K562 (cell line): Measurements from ENCODE around the gene OTULIN. TPM values are rescaled to one million over a fixed set of nuclear protein-coding genes. Genes with fewer than 3 reads are reported as not detected.

Experiments used
- ATAC-seq: fragments of 200-7000 bp; cut with Tn5 transposase; 3 replicates; pipeline ENCODE4 v1.9.1; 2020; ENCODE audit warnings: moderate library complexity
- BruUV-seq: library from RNA; stranded (reverse); fragments of 400-500 nt; replicated peaks from 2 replicates; lab custom pipeline; 2021; lab: Mats Ljungman, UMichigan
- CTCF ChIA-PET: fragments of 300-600 bp; formaldehyde crosslinking; extraction: SDS; loops from one replicate; lab custom pipeline; 2021; ENCODE audit warnings: low intra/inter-chr PET ratio; lab: Yijun Ruan, JAX
- POLR2A ChIA-PET: fragments of 300-600, 350-650 bp; sonication (Branson Sonifier 250); formaldehyde crosslinking; extraction: SDS; loops from one replicate; lab custom pipeline; 2021; ENCODE audit warnings: antibody characterized with exemption, inconsistent platforms; lab: Yijun Ruan, JAX
- DNase-seq, 4 experiments: peaks; one replicate each; pipeline versions ENCODE4 v3.0.0 to v3.0.0-alpha.2; 2011 to 2018; ENCODE audit warnings: low spot score in 3 of 4, mixed read lengths in 3 of 4; ENCODE audit errors: extremely low read depth in 1 of 4
- FAIRE-seq: peaks from 2 replicates; lab custom pipeline; 2011; peaks lifted over from hg19 to GRCh38; lab: Jason Lieb, UNC
- H2AFZ ChIP-seq: 2 replicates; pipeline ENCODE4 v1.6.0; 2011; ENCODE audit warnings: low read depth, low read length, control low read depth, inconsistent platforms
- H3K27ac ChIP-seq: fragments of 200-600 bp; 3 replicates; pipeline ENCODE4 v1.8.0; 2011; ENCODE audit warnings: low read depth, mild to moderate bottlenecking, control low read depth, inconsistent platforms, low read length, moderate library complexity, mixed read lengths; ENCODE audit errors: extremely low read depth
- H3K27me3 ChIP-seq, 2 experiments: fragments of 300-600 bp in 1 of 2; 2 replicates in 1 of 2; 3 replicates in 1 of 2; pipeline versions ENCODE4 v1.6.0 to v1.8.0; 2011; ENCODE audit warnings: inconsistent platforms in 2 of 2, low read length in 2 of 2, mild to moderate bottlenecking in 1 of 2, mixed read lengths in 1 of 2, moderate library complexity in 1 of 2; ENCODE audit not compliant: control insufficient read depth in 2 of 2, insufficient read depth in 2 of 2
- H3K36me3 ChIP-seq: fragments of 300-600 bp; 3 replicates; pipeline ENCODE4 v1.8.0; 2011; ENCODE audit warnings: mild to moderate bottlenecking, low read length, inconsistent platforms; ENCODE audit not compliant: control insufficient read depth, insufficient read depth
- H3K4me1 ChIP-seq, 2 experiments: fragments of 200-600 bp in 1 of 2; replicated peaks in 1 of 2; 2 replicates in 1 of 2; 3 replicates in 1 of 2; pipeline versions ENCODE4 v1.5.1 to v1.8.0; 2011; ENCODE audit warnings: inconsistent platforms in 2 of 2, low read length in 2 of 2, mild to moderate bottlenecking in 1 of 2, mixed read lengths in 1 of 2, moderate library complexity in 1 of 2; ENCODE audit not compliant: control insufficient read depth in 2 of 2, insufficient read depth in 2 of 2
- H3K4me2 ChIP-seq: 2 replicates; pipeline ENCODE4 v1.6.1; 2011; ENCODE audit warnings: low read length, control low read depth, inconsistent platforms, mixed read lengths; ENCODE audit not compliant: insufficient read depth
- H3K4me3 ChIP-seq: fragments of 200-600 bp; sonication (generic), shearing (Covaris generic); 2 replicates; pipeline ENCODE4 v1.5.1; 2016; ENCODE audit warnings: control low read depth, inconsistent platforms
- H3K79me2 ChIP-seq: fragments of 200-600 bp; 3 replicates; pipeline ENCODE4 v1.8.0; 2011; ENCODE audit warnings: low read length, inconsistent platforms; ENCODE audit not compliant: control insufficient read depth, insufficient read depth
- H3K9ac ChIP-seq, 2 experiments: 2 replicates each; pipeline versions ENCODE4 v1.6.0 to v1.6.1; 2011; ENCODE audit warnings: low read depth in 2 of 2, low read length in 2 of 2, control low read depth in 1 of 2, inconsistent platforms in 1 of 2, mild to moderate bottlenecking in 1 of 2, mixed read lengths in 1 of 2; ENCODE audit not compliant: insufficient read depth in 1 of 2
- H3K9me1 ChIP-seq: one replicate; pipeline ENCODE4 v1.6.0; 2011; ENCODE audit warnings: inconsistent platforms, mild to moderate bottlenecking, low read length, moderate library complexity; ENCODE audit not compliant: control insufficient read depth, insufficient read depth
- H3K9me3 ChIP-seq: replicated peaks from 2 replicates; pipeline ENCODE4 v1.5.1; 2011; ENCODE audit warnings: low read depth, low read length, inconsistent platforms; ENCODE audit not compliant: control insufficient read depth, insufficient read depth
- H4K20me1 ChIP-seq: replicated peaks from 2 replicates; pipeline ENCODE4 v1.6.1; 2011; ENCODE audit warnings: low read length, inconsistent platforms, mixed read lengths; ENCODE audit not compliant: control insufficient read depth, insufficient read depth
- HCFC1 ChIP-seq: IDR thresholded peaks from 2 replicates; pipeline ENCODE4 v1.6.1; 2012; ENCODE audit warnings: low read depth, low read length, improper control_type of control experiment
- MAFF ChIP-seq: IDR thresholded peaks from 2 replicates; pipeline ENCODE4 v1.6.1; 2012; ENCODE audit warnings: low read length, improper control_type of control experiment
- MEIS2 ChIP-seq: fragments of 450-650 bp; IDR thresholded peaks from 2 replicates; pipeline ENCODE4 v1.6.1; 2014; ENCODE audit warnings: mild to moderate bottlenecking; ENCODE audit not compliant: partially characterized antibody
- WGBS: fragments of 100-300 bp; shearing (Covaris generic); methylation state at CpG from one replicate; pipeline ENCODE4 v1.1.6; 2016; ENCODE audit warnings: low coverage, mixed read lengths; ENCODE audit not compliant: insufficient coverage; ENCODE audit errors: missing lambda C conversion rate; 5-methylcytosine and 5-hydroxymethylcytosine counted together
- in situ Hi-C: fragments of 300-500 bp; cut with MboI; formaldehyde crosslinking; loops from 4 replicates; pipeline ENCODE4 v1.15.0; 2018; ENCODE audit warnings: inconsistent platforms, mixed read lengths
- intact Hi-C: fragments of 100-400 bp; cut with micrococcal nuclease; formaldehyde crosslinking; loops from 2 replicates; pipeline ENCODE4 v1.14.2; 2022
- polyA plus RNA-seq, 8 experiments: library from polyadenylated mRNA; depleted of rRNA in 4 of 8; stranded (reverse) in 5 of 8; unstranded in 3 of 8; fragments of >200 nt; fragmentation: Nextera tagmentation in 2 of 8; fragmentation: Illumina TruSeq in 1 of 8; extraction: Ambion mirVana in 2 of 8; extraction: Trizol in 1 of 8; gene quantifications; 2 replicates each; pipeline versions ENCODE4 v1.2.1 to v1.2.3, GENCODE V29; 2011 to 2014; ENCODE audit warnings: inconsistent platforms in 1 of 8, missing spikeins in 1 of 8
- total RNA-seq, 7 experiments: library from RNA; depleted of rRNA in 6 of 7; stranded (reverse); fragments of >200 nt in 6 of 7; fragmentation: Illumina TruSeq in 2 of 7; extraction: Trizol in 2 of 7; gene quantifications; 2 replicates each; pipeline versions ENCODE4 v1.2.1 to v1.2.3, GENCODE V29; 2011 to 2021; ENCODE audit warnings: low replicate concordance in 1 of 7
- TF ChIP-seq, protein P1 (sequence below): fragments of 200-600 bp; sonication (generic); IDR thresholded peaks from one replicate; pipeline ENCODE4 v1.6.1; 2012; ENCODE audit warnings: mild to moderate bottlenecking, low read depth, low read length, inconsistent platforms
- TF ChIP-seq, protein P2 (sequence below): fragments of 250-450 bp; sonication (Bioruptor Pico); IDR thresholded peaks from 2 replicates; pipeline ENCODE4 v1.5.0; 2020; ENCODE audit warnings: mild to moderate bottlenecking
- TF ChIP-seq, protein P3 (sequence below): sonication (generic); formaldehyde crosslinking; IDR thresholded peaks from 2 replicates; pipeline ENCODE4 v1.8.1; 2022; ENCODE audit warnings: missing genetic modification reagents
- TF ChIP-seq, protein P4 (sequence below): fragments of 450-650 bp; IDR thresholded peaks from 2 replicates; pipeline ENCODE4 v1.6.1; 2016

Gene OTULIN
- total and polyA plus RNA-seq, 9 of the 15 experiments (the other 6 are each of a cell fraction or from before 2014, with no cell fraction given): 3.3 to 33.6 (median 20.1) TPM

DNA sequence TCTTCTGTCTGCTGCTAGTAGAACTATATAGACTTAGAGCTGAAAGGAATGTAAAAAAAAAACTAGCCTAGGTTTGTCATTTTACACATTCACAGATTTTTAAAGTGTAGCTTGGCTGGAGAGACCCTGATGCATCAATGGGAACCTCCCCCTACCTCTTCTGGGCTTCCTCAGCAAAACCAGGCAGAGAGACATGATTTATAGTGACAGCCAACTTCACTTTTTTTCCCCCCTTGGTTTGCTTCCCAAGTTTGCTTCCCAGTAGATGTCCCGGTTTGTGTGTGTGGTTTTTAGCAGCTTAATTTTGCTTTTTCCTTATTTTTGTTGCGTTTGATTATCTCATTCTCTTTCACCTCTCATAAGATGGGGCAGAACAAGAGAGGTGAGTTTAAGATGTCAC lies 1.8 kb downstream of the OTULIN start:
- ChIA-PET CTCF (no interaction called here), POLR2A (interaction anchor here (0.5 to 1.6 kb wide), 2 partner anchors 9 to 10 kb away, joined by 3 to 4 read pairs; no protein-coding TSS in a partner anchor)
- intact Hi-C loops: no loop called here
- FAIRE-seq: no peak
- no peak overlapping the region for H3K27ac ChIP-seq
- H2AFZ ChIP-seq: no peak overlapping the region
- no peak for ATAC-seq
- peaks cover 79% of the 10 kb centered on the region for H3K79me2 ChIP-seq
- H3K4me3 ChIP-seq: no peak overlapping the region; the same call in 1 of the 2 replicates
- peaks cover 19 to 24% of the 10 kb centered on the region in 2 experiments for H3K4me1 ChIP-seq
- no peaks in the 10 kb centered on the region for H3K27me3 ChIP-seq
- peak overlapping the region; percentile 79 for H3K4me2 ChIP-seq
- peaks cover 17% of the 10 kb centered on the region; the same call in 1 of the 3 replicates for H3K36me3 ChIP-seq
- WGBS: 25% methylated on average over 2 of the region's 2 CpGs
- H3K9me3 ChIP-seq: no peaks in the 10 kb centered on the region
- no peaks in the 10 kb centered on the region for H3K9me1 ChIP-seq
- no peak overlapping the region for H3K9ac ChIP-seq
- H4K20me1 ChIP-seq: peaks cover 9% of the 10 kb centered on the region; the same call in 1 of the 2 replicates
- BruUV-seq: no TSS peak
- DNase-seq: no peak
- in situ Hi-C loops: loop anchor here (10.0 kb wide), 1 partner anchor 662 kb away; no protein-coding TSS in a partner anchor
- TF ChIP-seq MAFF (no peak), HCFC1 (no peak), MEIS2 (peak; percentile 94)
- TF ChIP-seq, protein P1, sequence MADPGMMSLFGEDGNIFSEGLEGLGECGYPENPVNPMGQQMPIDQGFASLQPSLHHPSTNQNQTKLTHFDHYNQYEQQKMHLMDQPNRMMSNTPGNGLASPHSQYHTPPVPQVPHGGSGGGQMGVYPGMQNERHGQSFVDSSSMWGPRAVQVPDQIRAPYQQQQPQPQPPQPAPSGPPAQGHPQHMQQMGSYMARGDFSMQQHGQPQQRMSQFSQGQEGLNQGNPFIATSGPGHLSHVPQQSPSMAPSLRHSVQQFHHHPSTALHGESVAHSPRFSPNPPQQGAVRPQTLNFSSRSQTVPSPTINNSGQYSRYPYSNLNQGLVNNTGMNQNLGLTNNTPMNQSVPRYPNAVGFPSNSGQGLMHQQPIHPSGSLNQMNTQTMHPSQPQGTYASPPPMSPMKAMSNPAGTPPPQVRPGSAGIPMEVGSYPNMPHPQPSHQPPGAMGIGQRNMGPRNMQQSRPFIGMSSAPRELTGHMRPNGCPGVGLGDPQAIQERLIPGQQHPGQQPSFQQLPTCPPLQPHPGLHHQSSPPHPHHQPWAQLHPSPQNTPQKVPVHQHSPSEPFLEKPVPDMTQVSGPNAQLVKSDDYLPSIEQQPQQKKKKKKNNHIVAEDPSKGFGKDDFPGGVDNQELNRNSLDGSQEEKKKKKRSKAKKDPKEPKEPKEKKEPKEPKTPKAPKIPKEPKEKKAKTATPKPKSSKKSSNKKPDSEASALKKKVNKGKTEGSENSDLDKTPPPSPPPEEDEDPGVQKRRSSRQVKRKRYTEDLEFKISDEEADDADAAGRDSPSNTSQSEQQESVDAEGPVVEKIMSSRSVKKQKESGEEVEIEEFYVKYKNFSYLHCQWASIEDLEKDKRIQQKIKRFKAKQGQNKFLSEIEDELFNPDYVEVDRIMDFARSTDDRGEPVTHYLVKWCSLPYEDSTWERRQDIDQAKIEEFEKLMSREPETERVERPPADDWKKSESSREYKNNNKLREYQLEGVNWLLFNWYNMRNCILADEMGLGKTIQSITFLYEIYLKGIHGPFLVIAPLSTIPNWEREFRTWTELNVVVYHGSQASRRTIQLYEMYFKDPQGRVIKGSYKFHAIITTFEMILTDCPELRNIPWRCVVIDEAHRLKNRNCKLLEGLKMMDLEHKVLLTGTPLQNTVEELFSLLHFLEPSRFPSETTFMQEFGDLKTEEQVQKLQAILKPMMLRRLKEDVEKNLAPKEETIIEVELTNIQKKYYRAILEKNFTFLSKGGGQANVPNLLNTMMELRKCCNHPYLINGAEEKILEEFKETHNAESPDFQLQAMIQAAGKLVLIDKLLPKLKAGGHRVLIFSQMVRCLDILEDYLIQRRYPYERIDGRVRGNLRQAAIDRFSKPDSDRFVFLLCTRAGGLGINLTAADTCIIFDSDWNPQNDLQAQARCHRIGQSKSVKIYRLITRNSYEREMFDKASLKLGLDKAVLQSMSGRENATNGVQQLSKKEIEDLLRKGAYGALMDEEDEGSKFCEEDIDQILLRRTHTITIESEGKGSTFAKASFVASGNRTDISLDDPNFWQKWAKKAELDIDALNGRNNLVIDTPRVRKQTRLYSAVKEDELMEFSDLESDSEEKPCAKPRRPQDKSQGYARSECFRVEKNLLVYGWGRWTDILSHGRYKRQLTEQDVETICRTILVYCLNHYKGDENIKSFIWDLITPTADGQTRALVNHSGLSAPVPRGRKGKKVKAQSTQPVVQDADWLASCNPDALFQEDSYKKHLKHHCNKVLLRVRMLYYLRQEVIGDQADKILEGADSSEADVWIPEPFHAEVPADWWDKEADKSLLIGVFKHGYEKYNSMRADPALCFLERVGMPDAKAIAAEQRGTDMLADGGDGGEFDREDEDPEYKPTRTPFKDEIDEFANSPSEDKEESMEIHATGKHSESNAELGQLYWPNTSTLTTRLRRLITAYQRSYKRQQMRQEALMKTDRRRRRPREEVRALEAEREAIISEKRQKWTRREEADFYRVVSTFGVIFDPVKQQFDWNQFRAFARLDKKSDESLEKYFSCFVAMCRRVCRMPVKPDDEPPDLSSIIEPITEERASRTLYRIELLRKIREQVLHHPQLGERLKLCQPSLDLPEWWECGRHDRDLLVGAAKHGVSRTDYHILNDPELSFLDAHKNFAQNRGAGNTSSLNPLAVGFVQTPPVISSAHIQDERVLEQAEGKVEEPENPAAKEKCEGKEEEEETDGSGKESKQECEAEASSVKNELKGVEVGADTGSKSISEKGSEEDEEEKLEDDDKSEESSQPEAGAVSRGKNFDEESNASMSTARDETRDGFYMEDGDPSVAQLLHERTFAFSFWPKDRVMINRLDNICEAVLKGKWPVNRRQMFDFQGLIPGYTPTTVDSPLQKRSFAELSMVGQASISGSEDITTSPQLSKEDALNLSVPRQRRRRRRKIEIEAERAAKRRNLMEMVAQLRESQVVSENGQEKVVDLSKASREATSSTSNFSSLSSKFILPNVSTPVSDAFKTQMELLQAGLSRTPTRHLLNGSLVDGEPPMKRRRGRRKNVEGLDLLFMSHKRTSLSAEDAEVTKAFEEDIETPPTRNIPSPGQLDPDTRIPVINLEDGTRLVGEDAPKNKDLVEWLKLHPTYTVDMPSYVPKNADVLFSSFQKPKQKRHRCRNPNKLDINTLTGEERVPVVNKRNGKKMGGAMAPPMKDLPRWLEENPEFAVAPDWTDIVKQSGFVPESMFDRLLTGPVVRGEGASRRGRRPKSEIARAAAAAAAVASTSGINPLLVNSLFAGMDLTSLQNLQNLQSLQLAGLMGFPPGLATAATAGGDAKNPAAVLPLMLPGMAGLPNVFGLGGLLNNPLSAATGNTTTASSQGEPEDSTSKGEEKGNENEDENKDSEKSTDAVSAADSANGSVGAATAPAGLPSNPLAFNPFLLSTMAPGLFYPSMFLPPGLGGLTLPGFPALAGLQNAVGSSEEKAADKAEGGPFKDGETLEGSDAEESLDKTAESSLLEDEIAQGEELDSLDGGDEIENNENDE: no peak
- TF ChIP-seq, protein P2, sequence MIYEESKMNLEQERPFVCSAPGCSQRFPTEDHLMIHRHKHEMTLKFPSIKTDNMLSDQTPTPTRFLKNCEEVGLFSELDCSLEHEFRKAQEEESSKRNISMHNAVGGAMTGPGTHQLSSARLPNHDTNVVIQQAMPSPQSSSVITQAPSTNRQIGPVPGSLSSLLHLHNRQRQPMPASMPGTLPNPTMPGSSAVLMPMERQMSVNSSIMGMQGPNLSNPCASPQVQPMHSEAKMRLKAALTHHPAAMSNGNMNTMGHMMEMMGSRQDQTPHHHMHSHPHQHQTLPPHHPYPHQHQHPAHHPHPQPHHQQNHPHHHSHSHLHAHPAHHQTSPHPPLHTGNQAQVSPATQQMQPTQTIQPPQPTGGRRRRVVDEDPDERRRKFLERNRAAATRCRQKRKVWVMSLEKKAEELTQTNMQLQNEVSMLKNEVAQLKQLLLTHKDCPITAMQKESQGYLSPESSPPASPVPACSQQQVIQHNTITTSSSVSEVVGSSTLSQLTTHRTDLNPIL (CRISPR knock-in tag): no peak
- TF ChIP-seq, protein P3, sequence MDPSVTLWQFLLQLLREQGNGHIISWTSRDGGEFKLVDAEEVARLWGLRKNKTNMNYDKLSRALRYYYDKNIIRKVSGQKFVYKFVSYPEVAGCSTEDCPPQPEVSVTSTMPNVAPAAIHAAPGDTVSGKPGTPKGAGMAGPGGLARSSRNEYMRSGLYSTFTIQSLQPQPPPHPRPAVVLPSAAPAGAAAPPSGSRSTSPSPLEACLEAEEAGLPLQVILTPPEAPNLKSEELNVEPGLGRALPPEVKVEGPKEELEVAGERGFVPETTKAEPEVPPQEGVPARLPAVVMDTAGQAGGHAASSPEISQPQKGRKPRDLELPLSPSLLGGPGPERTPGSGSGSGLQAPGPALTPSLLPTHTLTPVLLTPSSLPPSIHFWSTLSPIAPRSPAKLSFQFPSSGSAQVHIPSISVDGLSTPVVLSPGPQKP: no peak
- TF ChIP-seq, protein P4, sequence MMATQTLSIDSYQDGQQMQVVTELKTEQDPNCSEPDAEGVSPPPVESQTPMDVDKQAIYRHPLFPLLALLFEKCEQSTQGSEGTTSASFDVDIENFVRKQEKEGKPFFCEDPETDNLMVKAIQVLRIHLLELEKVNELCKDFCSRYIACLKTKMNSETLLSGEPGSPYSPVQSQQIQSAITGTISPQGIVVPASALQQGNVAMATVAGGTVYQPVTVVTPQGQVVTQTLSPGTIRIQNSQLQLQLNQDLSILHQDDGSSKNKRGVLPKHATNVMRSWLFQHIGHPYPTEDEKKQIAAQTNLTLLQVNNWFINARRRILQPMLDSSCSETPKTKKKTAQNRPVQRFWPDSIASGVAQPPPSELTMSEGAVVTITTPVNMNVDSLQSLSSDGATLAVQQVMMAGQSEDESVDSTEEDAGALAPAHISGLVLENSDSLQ: peak; percentile 95
